Right lung (tissue), 5 donors: Measurements from ENCODE around the gene KIF1B. TPM values are rescaled to one million over a fixed set of nuclear protein-coding genes. Genes with fewer than 3 reads are reported as not detected.

Experiments
- DNase-seq, 2 donors: peaks; one replicate each; pipeline ENCODE4 v3.0.0-alpha.2; 2013
- polyA plus RNA-seq, 5 donors: library from polyadenylated mRNA; unstranded; fragments of 120-200 nt; gene quantifications; one replicate each; pipeline versions ENCODE4 v1.2.1 to v1.2.3, GENCODE V29; 2013; ENCODE audit warnings: inconsistent platforms in 1 of 5, low replicate concordance in 1 of 5; ENCODE audit not compliant: insufficient read length in 5 of 5, insufficient read depth in 1 of 5

Gene KIF1B
- polyA plus RNA-seq, 5 donors: 27.9 to 37.9 (median 35.2) TPM

DNA sequence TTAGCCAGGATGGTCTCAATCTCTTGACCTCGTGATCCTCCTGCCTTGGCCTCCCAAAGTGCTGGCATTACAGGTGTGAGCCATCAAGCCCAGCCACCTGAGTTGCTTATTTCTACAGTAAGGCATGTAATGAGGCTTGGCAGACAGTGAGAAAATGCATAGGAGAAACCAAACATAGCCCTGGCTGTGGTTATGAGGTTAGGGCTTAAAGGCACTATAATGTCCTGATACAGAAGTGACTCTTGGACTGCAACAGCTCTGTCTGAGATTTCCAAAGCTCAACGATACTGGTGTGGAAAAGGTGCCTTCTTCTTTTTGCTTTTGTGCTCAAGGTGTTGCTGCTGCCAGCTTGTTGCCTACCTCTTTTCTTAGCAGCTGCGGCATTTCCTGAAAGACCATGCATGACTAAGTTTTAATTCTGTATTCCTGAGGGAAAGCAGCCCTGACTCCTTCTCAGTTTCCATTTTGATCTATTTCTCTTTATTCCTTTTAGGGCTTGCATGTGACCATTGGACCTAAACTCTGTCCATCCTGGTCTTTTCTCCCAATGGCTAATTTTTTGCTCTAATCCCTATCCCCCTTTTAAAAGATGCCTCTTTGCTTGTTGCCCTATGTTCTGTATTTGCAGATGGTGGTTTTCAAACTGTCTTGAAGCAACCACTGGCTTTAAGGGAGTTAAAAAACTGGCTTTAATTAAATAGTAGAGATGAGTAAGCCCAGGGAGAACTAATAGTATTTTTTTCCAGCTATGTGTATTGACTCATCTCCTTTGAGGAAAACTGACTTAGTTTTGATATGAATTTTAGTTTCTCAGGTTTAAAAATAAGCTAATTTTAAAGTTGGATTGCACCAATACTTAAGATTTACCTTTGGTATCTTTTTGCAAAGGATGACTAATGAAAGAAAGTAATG is 70.3 kb downstream of the KIF1B start:
- DNase-seq: no peak

DNA sequence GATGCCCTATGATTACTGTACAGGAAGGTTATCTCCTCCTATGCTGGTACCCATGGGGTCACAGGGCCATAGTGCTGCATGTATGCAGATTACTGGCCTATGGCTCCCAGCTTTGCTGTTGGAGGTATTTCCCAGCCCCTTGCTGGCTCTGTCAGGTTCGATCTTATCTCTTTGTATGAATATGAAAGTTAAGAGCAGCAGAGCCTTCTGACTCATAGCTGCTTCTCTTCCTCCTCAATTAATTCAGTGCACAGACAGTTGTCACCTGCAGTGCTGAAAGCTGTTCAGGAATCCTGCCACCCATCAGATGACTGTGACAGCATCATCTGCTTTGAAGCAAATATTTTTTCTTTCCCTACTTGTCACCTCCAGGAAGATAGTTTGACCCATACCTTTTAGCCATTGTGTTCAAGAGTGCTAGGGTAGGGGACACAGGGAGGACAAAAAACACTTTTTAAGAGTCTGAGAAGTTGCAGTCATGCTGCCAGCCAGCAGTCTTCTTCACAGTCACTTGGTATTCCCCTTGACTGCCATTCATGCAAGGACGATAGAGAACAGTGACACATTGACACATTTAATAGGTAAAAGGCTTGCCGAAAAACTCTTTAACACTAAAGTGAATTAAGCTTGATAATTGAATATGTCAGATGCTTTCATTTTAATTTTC is 73.1 kb downstream of the KIF1B start:
- DNase-seq: no peak

- DNase-seq: no peak
Measured at GRCh38 chr1:10286244-10286643, 75.9 kb downstream of the KIF1B start.

- DNase-seq: no peak
Measured at GRCh38 chr1:10287023-10287645, 76.8 kb downstream of the KIF1B start.

DNA sequence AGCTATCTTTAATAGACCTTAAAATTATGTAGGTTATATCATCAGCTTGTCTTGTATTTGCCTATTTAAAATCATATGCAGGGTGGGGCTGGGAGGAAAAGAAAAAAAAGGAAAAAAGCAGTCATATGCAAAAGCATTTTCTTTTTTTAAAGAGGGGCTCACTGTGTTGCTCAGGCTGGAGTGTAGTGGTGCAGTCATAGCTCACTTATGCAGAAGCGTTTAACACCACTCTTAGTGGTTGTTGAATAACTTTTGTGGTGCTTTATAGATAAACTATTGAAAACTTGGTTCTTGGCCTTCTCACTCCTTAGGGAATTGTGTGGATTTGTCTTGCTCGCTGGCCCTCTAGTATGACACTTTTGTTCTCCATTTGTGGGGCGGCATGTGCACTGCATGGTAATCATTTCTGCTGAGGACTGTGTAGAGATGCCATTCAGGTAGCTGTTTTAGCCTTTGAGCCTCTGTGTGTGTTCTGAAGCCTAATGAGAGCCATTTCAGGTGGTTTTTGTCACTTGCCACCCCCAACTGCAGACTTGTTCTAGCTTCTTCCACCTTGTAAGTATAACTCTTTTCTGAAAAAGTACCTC is 77.8 kb downstream of the KIF1B start:
- DNase-seq: no peak

DNA sequence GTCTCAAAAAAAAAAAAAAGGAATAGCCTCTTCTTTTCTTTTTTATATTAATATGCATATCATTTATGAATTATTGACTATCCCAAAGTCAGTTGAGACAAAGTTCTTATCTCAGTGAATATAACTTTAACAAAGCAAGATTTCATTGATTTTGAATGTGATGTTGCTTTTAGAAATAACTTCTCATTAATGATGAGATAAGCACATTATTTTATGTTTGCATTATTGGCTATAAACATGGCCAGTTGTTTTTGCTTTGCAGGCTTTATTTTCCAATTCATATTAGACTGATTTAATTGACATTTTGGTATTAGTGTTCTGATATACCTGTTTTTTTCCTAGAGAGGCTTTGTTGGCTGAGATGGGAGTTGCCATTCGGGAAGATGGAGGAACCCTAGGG is 81.3 kb downstream of the KIF1B start:
- no peak for DNase-seq

DNA sequence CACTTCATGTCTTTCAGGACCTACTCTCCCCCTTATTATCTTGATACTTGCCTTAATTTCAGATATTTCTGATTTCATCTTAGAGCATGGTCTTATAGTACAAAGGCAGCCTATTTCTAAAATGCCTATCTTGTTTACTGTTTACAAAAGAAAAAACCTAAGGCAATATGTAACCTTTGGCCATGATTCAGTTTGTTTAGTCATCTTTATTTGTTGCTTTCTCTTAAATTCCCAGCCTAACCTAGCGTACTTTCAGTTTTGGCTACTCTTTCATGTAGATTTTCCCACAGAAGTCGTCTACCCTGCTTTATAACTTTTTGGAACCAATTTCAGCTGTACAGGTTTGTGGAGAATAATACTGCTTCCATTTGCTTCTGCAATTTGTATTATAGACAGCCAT is 81.8 kb downstream of the KIF1B start:
- no peak for DNase-seq

DNA sequence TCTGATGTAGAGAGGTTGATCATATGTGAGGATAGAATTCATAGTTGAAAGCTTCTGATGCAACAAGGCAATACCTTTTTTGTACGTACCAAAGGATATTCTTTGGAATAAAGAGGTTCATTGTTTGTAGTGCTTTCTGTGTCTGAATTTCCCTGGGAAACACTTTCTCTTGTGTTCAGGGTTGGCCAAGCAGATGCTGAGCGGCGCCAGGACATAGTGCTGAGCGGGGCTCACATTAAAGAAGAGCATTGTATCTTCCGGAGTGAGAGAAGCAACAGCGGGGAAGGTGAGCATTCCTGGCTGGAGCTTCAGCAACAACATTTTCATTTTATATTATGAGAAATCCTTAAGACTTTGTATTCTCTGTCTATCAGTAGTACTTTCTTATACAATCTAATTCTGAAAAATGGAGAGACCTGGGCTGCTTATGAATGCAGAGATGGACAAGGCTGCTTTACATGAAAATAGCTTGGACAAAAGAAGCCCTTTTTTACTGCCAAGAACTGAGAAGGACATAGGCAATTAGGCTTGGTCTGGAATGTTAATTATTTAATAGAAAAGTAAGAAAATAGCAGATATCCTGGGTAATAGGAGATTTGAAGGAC is 85.2 kb downstream of the KIF1B start:
- no peak for DNase-seq

- no peak for DNase-seq
Measured at GRCh38 chr1:10299151-10299550, 88.8 kb downstream of the KIF1B start.

- no peak for DNase-seq
Measured at GRCh38 chr1:10302416-10302815, 92.0 kb downstream of the KIF1B start.

DNA sequence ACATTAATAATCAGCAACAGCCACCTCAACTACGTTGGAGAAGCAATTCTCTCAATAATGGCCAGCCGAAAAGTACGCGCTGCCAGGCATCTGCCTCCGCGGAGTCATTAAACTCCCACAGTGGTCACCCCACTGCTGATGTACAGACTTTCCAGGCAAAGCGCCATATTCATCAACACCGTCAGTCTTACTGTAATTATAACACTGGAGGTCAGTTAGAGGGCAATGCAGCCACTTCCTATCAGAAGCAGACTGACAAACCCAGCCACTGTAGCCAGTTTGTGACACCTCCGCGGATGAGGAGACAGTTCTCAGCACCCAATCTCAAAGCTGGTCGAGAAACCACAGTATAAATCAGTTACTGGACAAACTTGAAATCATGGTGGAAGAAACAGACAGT is 93.9 kb downstream of the KIF1B start:
- DNase-seq: no peak

DNA sequence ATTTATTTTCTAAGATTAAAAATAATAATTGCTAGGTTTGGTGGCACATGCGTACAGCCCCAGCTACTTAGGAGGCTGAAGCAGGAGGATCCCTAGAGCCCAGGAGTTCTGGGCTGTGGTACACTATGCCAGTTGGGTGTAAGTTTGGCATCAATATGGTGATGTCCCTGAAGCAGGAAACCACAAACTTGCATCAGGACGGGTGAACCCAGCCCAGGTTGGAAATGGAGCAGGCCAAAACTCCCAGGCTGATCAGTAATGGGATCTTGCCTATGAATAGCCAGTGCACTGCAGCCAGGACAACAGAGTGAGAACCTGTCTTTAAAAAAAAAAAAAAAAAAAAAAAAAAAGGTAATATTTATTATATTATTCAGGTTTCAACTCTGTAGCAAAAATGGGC is 96.1 kb downstream of the KIF1B start:
- no peak for DNase-seq

- DNase-seq: no peak
Measured at GRCh38 chr1:10308001-10308400, 97.6 kb downstream of the KIF1B start.

DNA sequence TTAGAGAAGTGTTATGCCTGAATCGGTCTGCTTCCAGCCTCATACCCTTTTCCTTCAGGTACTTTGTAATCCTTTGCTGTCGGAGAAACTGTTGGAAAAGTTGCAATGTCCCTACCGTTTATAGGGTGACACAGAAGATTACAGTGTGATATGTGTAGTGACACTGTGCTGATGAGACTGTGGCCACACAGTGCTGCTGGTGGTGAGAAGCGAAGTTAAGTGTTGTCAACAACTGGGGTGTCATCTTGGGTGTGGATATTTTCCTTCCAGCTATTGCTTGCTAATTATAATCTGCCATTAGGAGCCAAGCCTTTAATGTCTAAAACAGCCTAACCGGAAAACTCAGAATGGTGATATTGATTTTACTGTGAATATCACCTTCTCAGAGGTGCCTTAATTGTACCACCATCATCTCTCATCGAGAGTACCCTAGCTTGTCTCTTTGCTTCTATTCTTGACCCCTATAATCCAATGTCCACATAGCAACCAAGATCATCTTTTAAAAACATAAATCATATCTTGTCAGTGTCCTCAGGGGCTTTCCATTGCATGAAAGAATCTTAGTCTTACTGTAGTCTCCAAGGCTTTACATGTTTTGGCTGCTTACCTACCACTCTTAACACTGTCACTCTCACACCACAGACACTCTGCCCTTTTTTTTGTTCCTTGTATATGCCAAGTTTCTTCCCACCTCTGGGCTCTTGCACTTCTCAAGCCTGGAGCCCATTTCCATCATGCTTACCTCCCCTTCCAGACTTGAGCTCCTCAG is 99.1 kb downstream of the KIF1B start:
- no peak for DNase-seq

- DNase-seq: no peak
Measured at GRCh38 chr1:10316752-10317151, 106.4 kb downstream of the KIF1B start.

- DNase-seq: no peak
Measured at GRCh38 chr1:10319750-10320149, 109.4 kb downstream of the KIF1B start.

- DNase-seq: no peak
Measured at GRCh38 chr1:10320336-10320735, 110.0 kb downstream of the KIF1B start.

DNA sequence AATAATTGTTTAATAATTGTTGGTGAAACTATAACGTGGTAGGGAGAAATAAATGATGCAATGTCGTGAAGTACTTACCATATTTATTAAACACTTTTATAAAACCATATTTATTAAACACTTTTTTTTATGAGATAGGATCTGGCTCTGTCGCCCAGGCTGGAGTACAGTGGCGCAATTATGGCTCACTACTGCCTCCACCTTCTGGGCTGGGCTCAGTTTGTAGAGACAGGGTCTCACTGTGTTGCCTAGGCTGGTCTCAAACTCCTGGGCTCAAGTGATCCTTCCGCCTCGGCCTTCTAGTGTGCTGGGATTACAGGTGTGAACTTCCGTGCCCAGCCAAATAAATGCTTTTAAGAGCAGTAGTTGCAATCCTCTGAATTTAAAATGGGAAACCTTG is 112.5 kb downstream of the KIF1B start:
- DNase-seq: no peak

GRCh38 chr1:10324627-10325026 is 114.3 kb downstream of the KIF1B start:
- DNase-seq: no peak

GRCh38 chr1:10325521-10325920 is 115.2 kb downstream of the KIF1B start:
- no peak for DNase-seq

DNA sequence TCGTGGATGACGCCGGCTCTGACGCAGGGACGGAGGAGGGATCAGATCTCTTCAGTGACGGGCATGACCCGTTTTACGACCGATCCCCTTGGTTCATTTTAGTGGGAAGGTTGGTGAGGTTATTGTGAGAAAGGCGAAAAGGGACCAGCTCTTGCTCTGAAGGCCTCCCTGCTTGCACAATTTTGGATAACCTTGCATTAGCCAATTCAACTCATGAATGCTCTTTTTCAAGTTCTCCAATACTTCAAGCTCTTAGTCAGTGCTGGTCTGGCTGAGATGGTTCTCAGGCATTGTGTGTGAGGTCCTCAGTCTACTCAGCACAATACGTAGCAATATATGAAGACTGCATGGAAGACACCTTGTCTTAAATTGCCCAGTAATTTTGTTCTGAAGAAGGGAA is 115.9 kb downstream of the KIF1B start:
- no peak for DNase-seq
